HEK293 (cell line): ENCODE results near the gene AIM2.

Experiments
- CTCF ChIA-PET: fragments of 350-600 bp; formaldehyde crosslinking; extraction: SDS; loops from one replicate; lab custom pipeline; 2021; ENCODE audit warnings: antibody characterized with exemption; lab: Yijun Ruan, JAX
- POLR2A ChIA-PET: fragments of 300-600 bp; formaldehyde crosslinking; extraction: SDS; loops from one replicate; lab custom pipeline; 2020; ENCODE audit warnings: antibody characterized with exemption, inconsistent platforms; lab: Yijun Ruan, JAX
- H3K27ac ChIP-seq: fragments of 200-500 bp; sonication (Bioruptor generic); 2 replicates; pipeline ENCODE4 v1.5.1; 2014; ENCODE audit warnings: low read depth, low read length, control low read depth, inconsistent platforms; ENCODE audit errors: extremely low read depth
- H3K36me3 ChIP-seq, 2 experiments: fragments of 200-500 bp in 1 of 2; sonication (Bioruptor generic) in 1 of 2; 1 replicate in 1 of 2; 2 replicates in 1 of 2; pipeline ENCODE4 v1.5.1; 2014 to 2017; ENCODE audit warnings: inconsistent platforms in 2 of 2, low read length in 2 of 2; ENCODE audit not compliant: control insufficient read depth in 2 of 2, insufficient read depth in 1 of 2
- H3K4me1 ChIP-seq: fragments of 200-500 bp; sonication (Bioruptor generic); 2 replicates; pipeline ENCODE4 v1.5.1; 2014; ENCODE audit warnings: mild to moderate bottlenecking, low read length, inconsistent platforms; ENCODE audit not compliant: control insufficient read depth, insufficient read depth
- H3K4me3 ChIP-seq: 2 replicates; pipeline ENCODE4 v1.5.1; 2011; ENCODE audit warnings: low read depth, mild to moderate bottlenecking, control low read depth, low read length, moderate library complexity
- H3K9me3 ChIP-seq: fragments of 200-500 bp; sonication (Bioruptor generic); 2 replicates; pipeline ENCODE4 v1.5.1; 2014; ENCODE audit warnings: low read depth, low read length, inconsistent platforms; ENCODE audit not compliant: control insufficient read depth, insufficient read depth
- BCL6B ChIP-seq: fragments of 450-650 bp; formaldehyde crosslinking; IDR thresholded peaks from 2 replicates; pipeline ENCODE4 v1.5.1; 2017; ENCODE audit warnings: missing biosample characterization, missing genetic modification characterization
- OVOL3 ChIP-seq: fragments of 450-650 bp; formaldehyde crosslinking; IDR thresholded peaks from 2 replicates; pipeline ENCODE4 v1.5.1; 2016; ENCODE audit warnings: missing biosample characterization, missing genetic modification characterization
- SCRT1 ChIP-seq: fragments of 450-650 bp; formaldehyde crosslinking; IDR thresholded peaks from 2 replicates; pipeline ENCODE4 v1.5.1; 2016; ENCODE audit warnings: missing biosample characterization, missing genetic modification characterization, borderline replicate concordance
- SETDB1 ChIP-seq: IDR thresholded peaks from one replicate; pipeline ENCODE4 v1.6.1; 2017; ENCODE audit warnings: mild to moderate bottlenecking, low read length, moderate library complexity, mixed read lengths; ENCODE audit not compliant: insufficient read length
- TCF7L2 ChIP-seq: IDR thresholded peaks from 2 replicates; pipeline ENCODE4 v1.6.1; 2011; ENCODE audit warnings: low read depth, mild to moderate bottlenecking, inconsistent platforms, low read length, moderate library complexity, borderline replicate concordance
- ZBTB48 ChIP-seq: fragments of 450-650 bp; formaldehyde crosslinking; IDR thresholded peaks from 2 replicates; pipeline ENCODE4 v1.5.1; 2016; ENCODE audit warnings: missing biosample characterization, missing genetic modification characterization
- ZNF121 ChIP-seq: fragments of 450-650 bp; formaldehyde crosslinking; IDR thresholded peaks from 2 replicates; pipeline ENCODE4 v1.5.1; 2016; ENCODE audit warnings: missing biosample characterization, missing genetic modification characterization
- ZNF138 ChIP-seq: fragments of 450-650 bp; formaldehyde crosslinking; IDR thresholded peaks from 2 replicates; pipeline ENCODE4 v1.5.1; 2016; ENCODE audit warnings: missing biosample characterization, missing genetic modification characterization, borderline replicate concordance
- ZNF157 ChIP-seq: fragments of 450-650 bp; formaldehyde crosslinking; IDR thresholded peaks from 2 replicates; pipeline ENCODE4 v1.5.1; 2016; ENCODE audit warnings: missing biosample characterization, missing genetic modification characterization
- ZNF174 ChIP-seq: fragments of 450-650 bp; formaldehyde crosslinking; IDR thresholded peaks from 2 replicates; pipeline ENCODE4 v1.5.0; 2017; ENCODE audit warnings: missing biosample characterization, mild to moderate bottlenecking, missing genetic modification characterization
- ZNF23 ChIP-seq: fragments of 450-650 bp; formaldehyde crosslinking; IDR thresholded peaks from 2 replicates; pipeline ENCODE4 v1.5.1; 2016; ENCODE audit warnings: missing biosample characterization, missing genetic modification characterization, borderline replicate concordance
- ZNF24 ChIP-seq: fragments of 450-650 bp; formaldehyde crosslinking; IDR thresholded peaks from 2 replicates; pipeline ENCODE4 v1.5.1; 2016; ENCODE audit warnings: missing biosample characterization, missing genetic modification characterization
- ZNF248 ChIP-seq: fragments of 450-650 bp; formaldehyde crosslinking; IDR thresholded peaks from 2 replicates; pipeline ENCODE4 v1.5.1; 2017; ENCODE audit warnings: missing biosample characterization, missing genetic modification characterization
- ZNF362 ChIP-seq: fragments of 450-650 bp; formaldehyde crosslinking; IDR thresholded peaks from 2 replicates; pipeline ENCODE4 v1.5.1; 2016; ENCODE audit warnings: missing biosample characterization, missing genetic modification characterization
- ZNF449 ChIP-seq: fragments of 450-650 bp; formaldehyde crosslinking; IDR thresholded peaks from 2 replicates; pipeline ENCODE4 v1.5.1; 2017; ENCODE audit warnings: missing biosample characterization, mild to moderate bottlenecking, missing genetic modification characterization, moderate library complexity
- ZNF488 ChIP-seq: fragments of 450-650 bp; formaldehyde crosslinking; IDR thresholded peaks from 2 replicates; pipeline ENCODE4 v1.5.1; 2016; ENCODE audit warnings: missing biosample characterization, missing genetic modification characterization
- ZNF560 ChIP-seq: fragments of 450-650 bp; formaldehyde crosslinking; IDR thresholded peaks from 2 replicates; pipeline ENCODE4 v1.5.1; 2017; ENCODE audit warnings: missing biosample characterization, missing genetic modification characterization, borderline replicate concordance
- ZNF571 ChIP-seq: fragments of 450-650 bp; formaldehyde crosslinking; IDR thresholded peaks from 2 replicates; pipeline ENCODE4 v1.5.0; 2017; ENCODE audit warnings: missing biosample characterization, missing genetic modification characterization
- ZSCAN18 ChIP-seq: fragments of 450-650 bp; formaldehyde crosslinking; IDR thresholded peaks from 2 replicates; pipeline ENCODE4 v1.5.1; 2016; ENCODE audit warnings: missing biosample characterization, missing genetic modification characterization
- ZSCAN30 ChIP-seq: fragments of 450-650 bp; IDR thresholded peaks from 2 replicates; pipeline ENCODE4 v1.5.1; 2018; ENCODE audit warnings: missing biosample characterization, mild to moderate bottlenecking, missing genetic modification characterization, moderate library complexity
- ZSCAN5A ChIP-seq: fragments of 450-650 bp; formaldehyde crosslinking; IDR thresholded peaks from 2 replicates; pipeline ENCODE4 v1.5.1; 2016; ENCODE audit warnings: missing biosample characterization, missing genetic modification characterization

Gene AIM2

GRCh38 chr1:159025043-159025442, 51.5 kb downstream of the AIM2 start:
- H3K4me1 ChIP-seq = no peaks in the 10 kb centered on the region
- H3K9me3 ChIP-seq = no peaks in the 10 kb centered on the region
- no peak overlapping the region for H3K27ac ChIP-seq
- POLR2A ChIA-PET = no interaction called here
- peaks cover 5 to 43% of the 10 kb centered on the region in 2 experiments for H3K36me3 ChIP-seq
- CTCF ChIA-PET = interaction anchor here (0.6 kb wide), 1 partner anchor 104 kb away, joined by 3 read pairs; no protein-coding TSS in a partner anchor
- no peak overlapping the region for H3K4me3 ChIP-seq
- TF ChIP-seq ZNF174 (tag by site-specific recombination) = no peak
- TF ChIP-seq ZSCAN18 (tag by site-specific recombination) = no peak
- no peak for TF ChIP-seq TCF7L2
- no peak for TF ChIP-seq ZNF449 (tag by site-specific recombination)
- TF ChIP-seq ZNF248 (tag by site-specific recombination) = no peak

GRCh38 chr1:159023723-159024122, 52.8 kb downstream of the AIM2 start:
- Histone ChIP-seq H3K36me3 (peaks cover 11 to 53% of the 10 kb centered on the region in 2 experiments), H3K27ac (no peak overlapping the region)
- CTCF ChIA-PET = no interaction called here
- TF ChIP-seq ZNF121 (tag by site-specific recombination) = no peak
- TF ChIP-seq, all 188 proteins: peak for 0
- H3K4me3 ChIP-seq = no peak overlapping the region
- H3K9me3 ChIP-seq = no peaks in the 10 kb centered on the region
- H3K4me1 ChIP-seq = no peaks in the 10 kb centered on the region
- POLR2A ChIA-PET = no interaction called here

- Histone ChIP-seq H3K4me1 (peaks cover 2% of the 10 kb centered on the region; the same call in 1 of the 2 replicates), H3K36me3 (peaks cover 14 to 65% of the 10 kb centered on the region in 2 experiments), H3K9me3 (no peaks in the 10 kb centered on the region), H3K4me3 (no peak overlapping the region), H3K27ac (no peak overlapping the region)
- TF ChIP-seq BCL6B (tag by site-specific recombination) (no peak), SETDB1 (peak; percentile 74)
- POLR2A ChIA-PET = no interaction called here
- CTCF ChIA-PET = no interaction called here
Observed at GRCh38 chr1:159015440-159015909, 61.1 kb downstream of the AIM2 start.

- peaks cover 8 to 59% of the 10 kb centered on the region in 2 experiments for H3K36me3 ChIP-seq
- no peak overlapping the region for H3K4me3 ChIP-seq
- ChIA-PET POLR2A (no interaction called here), CTCF (no interaction called here)
- no peaks in the 10 kb centered on the region for H3K9me3 ChIP-seq
- H3K27ac ChIP-seq = no peak overlapping the region
- H3K4me1 ChIP-seq = peaks cover 2% of the 10 kb centered on the region; the same call in 1 of the 2 replicates
- TF ChIP-seq SCRT1 (tag by site-specific recombination) = no peak
- TF ChIP-seq ZNF24 = no peak
- TF ChIP-seq ZSCAN30 (tag by site-specific recombination) = no peak
- TF ChIP-seq ZNF560 (tag by site-specific recombination) = no peak
- no peak for TF ChIP-seq ZNF362 (tag by site-specific recombination)
- no peak for TF ChIP-seq ZNF23 (tag by site-specific recombination)
- no peak for TF ChIP-seq ZSCAN5A (tag by site-specific recombination)
- no peak for TF ChIP-seq ZNF488 (tag by site-specific recombination)
- no peak for TF ChIP-seq ZNF157
- TF ChIP-seq ZBTB48 (tag by site-specific recombination) = no peak
- no peak for TF ChIP-seq OVOL3 (tag by site-specific recombination)
- TF ChIP-seq ZNF571 (tag by site-specific recombination) = no peak
- no peak for TF ChIP-seq ZNF138 (tag by site-specific recombination)
Observed at GRCh38 chr1:159014851-159015250, 61.7 kb downstream of the AIM2 start.
